Activated gamma-delta T cell treated with anti-CD3 and anti-CD28 coated beads, Interleukin-2, amount 50 U/mL, for 16 hours (primary cell): ENCODE results near the gene WDR46.
A peak's percentile ranks its signal among the peaks of the same experiment; 100 is the strongest.
"Not testable (repeated sequence)": the region's sequence is repeated elsewhere in the genome, so short reads cannot be mapped to it uniquely, and the experiment has no call there.

Experiments used
- DNase-seq: peaks from one replicate; pipeline ENCODE4 v3.0.0-alpha.2; 2020; ENCODE audit warnings: low read depth

The WDR46 gene

DNA sequence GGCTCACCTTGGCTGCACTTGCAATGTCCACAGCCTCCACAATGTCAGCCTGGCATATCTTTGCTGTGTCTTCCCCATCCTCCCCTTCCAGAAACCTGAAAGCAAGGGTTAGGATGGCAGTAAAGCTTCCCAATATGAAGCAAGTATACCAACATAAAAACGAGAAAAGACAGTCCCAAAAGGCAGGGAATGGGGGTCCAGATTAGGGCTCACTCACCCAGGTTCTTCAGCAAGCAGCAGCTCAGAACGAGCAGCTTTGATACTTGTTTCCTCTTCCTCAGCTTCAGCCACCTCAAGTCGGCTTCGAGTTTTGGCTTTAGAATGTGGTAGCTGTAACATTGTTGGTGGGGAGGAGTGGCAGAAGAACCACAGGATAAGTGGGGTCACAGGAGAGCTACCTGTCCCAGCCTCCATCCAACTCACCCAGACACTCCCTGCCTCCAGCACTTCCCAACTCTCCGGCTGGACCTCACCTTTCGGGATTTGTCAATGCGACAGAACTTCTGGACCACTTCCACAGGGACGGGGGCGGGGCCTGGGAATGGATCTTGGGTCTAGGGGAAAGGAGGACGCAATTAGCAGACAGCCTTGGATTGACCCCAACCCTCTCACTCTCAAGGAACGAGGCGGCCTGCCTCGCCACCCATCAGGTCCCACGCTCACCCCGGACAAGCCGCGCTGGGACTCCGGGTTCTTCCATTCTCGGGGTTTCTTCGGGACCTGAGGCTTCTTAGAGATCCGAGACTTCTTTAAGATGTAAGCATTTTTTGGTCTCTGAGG, 708 bp downstream of the WDR46 start:
- DNase-seq: no peak

DNA sequence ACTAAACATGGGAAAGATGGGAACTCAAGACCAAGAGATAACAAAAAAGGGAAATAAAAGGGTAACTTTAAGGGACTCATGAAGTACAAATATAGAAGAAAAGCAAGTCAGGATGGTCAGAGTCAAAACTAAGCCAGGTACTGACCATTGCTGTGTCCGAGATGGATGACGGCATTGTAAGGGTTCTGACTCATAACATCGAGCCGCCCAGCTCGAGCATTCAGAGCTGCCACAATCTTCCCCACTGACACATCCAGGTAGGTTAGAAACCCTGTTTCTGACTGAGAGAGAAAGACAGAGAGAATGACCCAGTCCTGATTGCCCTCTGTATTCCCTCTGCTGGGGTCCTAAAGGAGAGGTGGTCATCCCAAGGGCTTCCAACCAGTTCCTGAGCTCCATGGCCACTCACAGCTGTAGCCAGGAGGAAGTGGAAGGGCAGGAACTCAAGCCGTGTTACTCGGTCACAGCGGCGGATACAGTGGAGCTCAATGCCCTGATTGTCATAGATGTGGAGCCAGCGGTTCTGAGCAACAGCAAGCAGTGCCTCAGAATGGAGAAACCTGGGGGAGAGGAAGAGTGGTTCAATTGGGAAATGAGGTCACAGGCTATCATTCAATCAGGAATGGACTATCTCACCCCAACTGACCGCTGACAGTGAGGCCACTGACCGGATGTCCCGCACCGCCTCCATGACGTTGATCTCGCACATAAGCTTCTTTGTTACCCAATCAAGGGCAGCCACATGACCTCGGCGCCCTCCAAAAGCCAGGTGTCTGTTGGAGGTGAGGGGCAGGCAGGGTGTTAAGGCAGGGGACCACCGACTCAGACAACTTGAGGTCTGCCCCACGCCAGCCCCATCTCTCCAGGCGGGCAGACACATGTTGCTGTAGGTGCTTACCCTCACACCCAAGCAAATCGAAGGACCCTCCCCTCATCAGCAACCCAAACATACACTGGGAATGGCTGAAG, 1.8 kb downstream of the WDR46 start:
- DNase-seq: no peak

DNA sequence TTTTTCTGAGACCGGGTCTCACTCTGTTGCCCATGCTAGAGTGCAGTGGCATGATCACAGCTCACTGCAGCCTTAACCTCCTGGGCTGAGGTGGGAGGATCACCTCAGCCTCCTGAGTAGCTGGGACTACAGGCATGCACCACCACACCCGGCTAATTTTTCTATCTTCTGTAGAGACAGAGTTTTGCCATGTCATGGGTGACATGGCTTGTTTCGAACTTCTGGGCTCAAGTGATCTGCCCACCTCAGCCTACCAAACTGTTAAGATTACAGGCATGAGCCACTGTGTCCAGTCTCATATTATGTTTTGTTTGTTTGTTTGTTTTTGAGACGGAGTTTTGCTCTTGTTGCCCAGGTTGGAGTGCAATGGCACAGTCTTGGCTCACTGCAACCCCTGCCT, 3.8 kb downstream of the WDR46 start:
- DNase-seq: not testable (repeated sequence)

DNA sequence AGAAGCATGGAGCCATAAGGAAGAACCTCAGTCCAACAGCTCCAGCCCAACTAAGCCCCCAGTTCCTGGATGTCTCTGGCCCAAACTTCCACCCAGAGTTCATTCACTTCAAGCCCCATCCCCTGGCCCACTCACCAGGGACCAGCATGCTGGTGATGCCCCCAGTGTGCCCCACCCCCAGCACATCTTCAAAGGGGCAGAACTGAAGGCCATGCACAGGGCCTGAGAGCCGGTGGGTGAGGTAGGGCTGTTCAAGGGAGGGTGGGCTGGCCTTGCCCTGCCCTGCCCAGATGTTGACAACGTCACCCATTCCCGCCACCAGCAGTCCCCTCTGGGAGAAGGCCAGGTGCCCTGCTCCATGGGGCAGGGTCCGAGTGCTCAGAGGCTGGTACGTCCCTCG, 8.5 kb downstream of the WDR46 start:
- no peak for DNase-seq

DNA sequence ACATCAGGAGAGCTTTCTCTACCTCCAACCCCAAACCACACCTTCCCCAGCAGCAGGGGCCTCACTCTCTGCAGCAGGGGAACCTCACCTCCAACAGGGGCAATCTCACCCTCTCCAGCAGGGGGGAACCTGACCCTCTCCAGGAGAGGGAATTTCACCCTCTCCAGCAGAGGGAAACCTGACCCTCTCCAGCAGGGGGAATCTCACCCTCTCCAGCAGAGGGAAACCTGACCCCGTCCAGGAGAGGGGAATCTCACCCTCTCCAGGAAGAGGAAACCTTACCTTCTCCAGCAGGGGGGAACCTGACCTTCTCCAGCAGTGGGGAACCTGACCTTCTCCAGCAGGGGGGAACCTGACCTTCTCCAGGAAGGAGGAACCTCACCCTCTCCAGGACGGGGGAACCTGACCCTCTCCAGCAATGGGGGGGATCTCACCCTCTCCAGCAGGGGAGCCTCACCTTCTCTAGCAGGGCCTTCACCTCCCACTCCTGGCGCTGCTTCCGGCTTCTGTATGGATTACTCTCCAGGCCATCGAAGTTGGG, 9.0 kb downstream of the WDR46 start:
- DNase-seq: no peak

DNA sequence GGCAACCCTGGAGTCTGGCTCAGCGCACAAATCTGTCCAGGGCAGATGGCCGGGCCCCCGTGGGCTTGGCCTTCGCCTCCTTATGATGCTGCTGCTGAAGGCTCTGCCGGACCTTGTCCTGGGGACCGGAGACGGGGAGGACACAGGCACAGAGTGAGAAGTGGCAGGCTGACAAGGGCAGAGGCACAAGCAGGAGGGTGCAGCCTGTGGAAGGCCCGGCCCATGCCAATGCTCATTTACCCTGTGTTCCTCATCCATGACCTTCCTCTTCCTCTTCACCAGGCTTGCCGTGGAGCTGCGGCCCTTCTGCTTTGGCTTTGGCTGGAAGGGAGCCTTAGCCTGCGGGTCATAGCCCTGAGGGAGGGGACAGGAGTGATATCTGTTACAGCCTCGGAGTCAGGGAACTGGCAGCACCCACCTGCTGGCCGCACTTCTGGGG, 9.8 kb downstream of the WDR46 start:
- DNase-seq: no peak

DNA sequence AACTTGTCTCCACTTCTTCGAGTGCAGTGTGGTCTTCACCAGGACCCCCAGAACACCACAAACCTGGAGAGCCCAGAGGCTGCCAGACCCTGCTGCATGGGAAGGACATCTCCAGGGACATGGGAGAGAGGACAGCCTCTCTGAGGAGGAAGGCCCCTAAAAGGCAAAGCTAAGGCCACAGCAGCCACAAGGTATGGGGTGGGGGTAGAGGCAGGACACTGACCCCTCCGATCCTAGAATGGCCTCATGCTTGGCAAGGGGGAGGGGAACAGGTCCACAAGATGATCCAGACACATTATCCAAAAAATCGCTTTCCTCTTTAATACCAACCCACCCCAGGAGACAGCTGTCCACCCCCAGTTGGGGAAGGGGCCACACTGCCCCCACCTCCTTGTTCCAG, 10.2 kb downstream of the WDR46 start:
- no peak for DNase-seq

DNA sequence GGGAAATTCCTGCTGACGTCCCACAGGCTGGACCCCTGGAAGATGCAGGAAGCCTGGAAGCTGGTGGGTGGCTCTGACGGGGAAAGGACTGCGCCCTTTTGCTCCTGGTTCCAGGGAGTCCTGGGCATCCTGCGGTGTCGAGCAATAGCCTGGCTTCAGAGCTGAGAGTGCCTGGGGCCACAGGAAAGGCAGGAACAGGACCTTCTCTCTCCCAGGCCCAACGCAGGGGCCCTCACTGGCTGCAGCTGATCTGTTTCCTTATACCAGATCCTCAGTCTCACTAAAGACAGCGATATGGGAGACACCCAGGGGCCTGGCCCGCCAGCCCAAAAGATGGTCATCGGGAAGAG, 10.7 kb downstream of the WDR46 start:
- no peak for DNase-seq

DNA sequence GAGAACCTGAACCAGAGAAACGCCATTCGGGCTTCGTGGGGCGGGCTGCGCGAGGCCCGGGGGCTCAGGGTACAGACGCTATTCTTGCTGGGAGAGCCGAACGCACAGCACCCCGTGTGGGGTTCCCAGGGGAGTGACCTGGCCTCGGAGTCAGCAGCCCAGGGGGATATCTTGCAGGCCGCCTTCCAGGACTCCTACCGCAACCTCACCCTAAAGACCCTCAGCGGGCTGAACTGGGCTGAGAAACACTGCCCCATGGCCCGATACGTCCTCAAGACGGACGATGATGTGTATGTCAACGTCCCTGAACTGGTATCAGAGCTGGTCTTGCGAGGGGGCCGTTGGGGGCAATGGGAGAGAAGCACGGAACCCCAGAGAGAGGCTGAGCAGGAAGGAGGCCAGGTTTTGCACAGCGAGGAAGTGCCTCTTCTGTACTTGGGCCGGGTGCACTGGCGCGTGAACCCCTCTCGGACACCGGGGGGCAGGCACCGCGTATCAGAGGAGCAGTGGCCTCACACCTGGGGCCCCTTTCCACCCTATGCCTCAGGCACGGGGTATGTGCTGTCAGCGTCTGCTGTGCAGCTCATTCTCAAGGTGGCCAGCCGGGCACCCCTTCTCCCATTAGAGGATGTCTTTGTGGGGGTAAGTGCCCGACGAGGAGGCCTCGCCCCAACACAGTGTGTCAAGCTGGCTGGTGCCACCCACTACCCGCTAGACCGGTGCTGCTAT, 11.2 kb downstream of the WDR46 start:
- no peak for DNase-seq

DNA sequence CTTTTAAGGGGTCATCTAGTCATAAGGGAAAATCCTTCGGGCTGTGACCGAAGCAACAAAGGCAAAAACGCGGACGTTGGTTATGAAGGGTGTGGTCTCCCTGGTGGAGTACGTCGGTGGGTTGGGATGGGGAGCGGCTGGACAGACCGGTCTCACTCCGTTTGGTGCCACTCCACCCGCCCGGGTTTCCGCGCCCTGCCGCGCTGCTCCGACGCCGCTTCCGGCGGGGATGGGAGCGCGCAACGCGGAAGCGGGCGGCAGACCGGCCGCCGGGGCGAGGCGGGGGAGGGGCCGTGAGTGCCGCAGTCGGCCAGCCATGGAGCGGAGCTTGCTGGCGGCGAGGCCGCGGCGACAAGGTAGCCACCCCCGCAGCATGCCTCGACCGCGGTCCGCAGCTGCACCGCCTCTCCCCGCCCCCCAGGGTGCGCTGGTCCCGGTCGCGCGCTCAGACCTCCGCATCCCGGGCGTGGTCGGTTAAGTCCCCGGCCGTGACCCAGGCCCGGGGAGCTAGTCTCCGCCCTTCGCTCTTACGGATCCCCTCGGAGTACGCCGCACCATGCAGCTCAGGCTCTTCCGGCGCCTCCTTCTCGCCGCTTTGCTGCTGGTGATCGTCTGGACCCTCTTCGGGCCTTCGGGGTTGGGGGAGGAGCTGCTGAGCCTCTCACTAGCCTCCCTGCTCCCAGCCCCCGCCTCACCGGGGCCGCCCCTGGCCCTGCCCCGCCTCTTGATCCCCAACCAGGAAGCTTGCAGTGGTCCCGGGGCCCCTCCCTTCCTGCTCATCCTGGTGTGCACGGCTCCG, 12.0 kb downstream of the WDR46 start, which contains the start of gene B3GALT4:
B3GALT4 (plus strand) TSS at position 260 of the 799 bp plus-strand sequence; CDS start at position 557, 297 bp downstream.
- DNase-seq: peak; percentile 47

DNA sequence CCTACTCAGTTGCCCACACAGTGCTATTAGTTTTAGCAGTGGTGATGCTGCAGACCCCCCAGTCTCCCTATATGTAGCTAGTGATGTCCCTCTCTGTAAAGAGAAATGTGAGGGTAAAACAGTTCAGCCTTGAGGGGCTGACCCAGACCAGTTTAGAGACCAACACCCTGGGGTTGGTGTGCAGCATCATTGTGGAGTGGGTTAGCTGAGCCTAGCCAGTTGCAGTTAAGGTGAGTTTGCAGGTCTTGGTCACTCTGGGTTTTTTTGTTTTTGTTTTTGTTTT, 12.5 kb downstream of the WDR46 start:
- DNase-seq: no peak

DNA sequence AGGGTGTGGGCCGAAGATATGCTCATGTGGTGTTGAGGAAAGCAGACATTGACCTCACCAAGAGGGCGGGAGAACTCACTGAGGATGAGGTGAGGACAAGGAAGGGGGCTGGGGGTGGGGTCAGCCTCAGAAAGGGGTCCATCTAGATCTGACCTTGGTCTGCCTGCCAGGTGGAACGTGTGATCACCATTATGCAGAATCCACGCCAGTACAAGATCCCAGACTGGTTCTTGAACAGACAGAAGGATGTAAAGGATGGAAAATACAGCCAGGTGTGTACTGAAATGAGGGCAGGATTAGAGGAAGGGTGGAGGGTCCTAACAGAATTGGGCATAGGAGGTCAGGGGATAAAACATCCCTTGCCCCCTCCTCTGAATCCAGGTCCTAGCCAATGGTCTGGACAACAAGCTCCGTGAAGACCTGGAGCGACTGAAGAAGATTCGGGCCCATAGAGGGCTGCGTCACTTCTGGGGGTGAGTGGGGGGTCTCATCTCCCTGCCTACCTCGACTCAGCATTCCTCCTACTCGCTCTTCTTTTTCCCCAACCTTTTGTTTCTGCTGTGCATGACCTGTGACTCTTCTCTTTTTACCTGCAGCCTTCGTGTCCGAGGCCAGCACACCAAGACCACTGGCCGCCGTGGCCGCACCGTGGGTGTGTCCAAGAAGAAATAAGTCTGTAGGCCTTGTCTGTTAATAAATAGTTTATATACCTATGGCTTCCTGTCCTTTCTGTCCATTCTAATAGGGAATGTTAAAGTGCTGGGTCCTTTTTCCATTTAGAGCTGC, 13.1 kb downstream of the WDR46 start:
- DNase-seq: not testable (repeated sequence)

DNA sequence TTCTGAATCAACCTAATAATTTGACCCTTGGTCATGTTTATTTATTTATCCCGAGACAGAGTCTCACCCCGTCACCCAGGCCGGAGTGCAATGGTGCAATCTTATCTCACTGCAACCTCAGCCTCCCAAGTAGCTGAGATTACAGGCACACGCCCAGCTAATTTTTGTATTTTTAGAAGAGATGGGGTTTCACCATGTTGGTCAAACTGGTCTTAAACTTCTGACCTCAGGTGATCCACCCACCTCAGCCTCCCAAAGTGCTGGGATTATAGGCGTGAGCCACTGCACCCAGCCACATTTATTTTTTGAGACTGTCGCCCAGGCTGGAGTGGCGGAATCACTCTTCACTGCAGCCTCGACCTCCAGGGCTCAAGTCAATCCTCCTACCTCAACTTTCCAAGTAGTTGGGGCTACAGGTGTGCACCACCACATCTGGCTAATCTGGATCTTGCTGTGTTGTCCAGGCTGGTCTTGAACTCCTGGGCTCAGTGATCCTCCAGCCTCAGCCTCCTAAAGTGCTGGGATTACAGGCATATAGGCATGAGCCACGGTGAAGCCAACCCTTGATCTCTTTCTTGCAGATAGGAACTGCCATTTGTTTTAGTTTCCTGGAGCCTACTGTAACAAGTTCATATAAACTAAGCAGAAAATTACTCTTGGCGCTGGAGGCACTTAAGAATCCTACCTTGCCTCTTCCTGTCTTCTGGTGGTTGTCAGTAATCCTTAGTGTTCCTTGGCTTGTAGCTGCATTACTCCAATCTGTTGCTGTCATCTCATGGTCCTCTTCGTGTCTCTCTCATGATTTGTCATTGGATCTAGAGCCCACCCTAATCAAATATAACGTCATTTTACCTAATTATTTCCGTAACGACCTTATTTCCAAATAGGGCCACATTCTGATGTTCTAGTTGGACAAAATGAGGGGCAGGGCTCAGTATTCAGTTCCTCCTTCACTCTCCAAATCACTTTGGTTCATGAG, 14.8 kb downstream of the WDR46 start:
- DNase-seq: no peak

DNA sequence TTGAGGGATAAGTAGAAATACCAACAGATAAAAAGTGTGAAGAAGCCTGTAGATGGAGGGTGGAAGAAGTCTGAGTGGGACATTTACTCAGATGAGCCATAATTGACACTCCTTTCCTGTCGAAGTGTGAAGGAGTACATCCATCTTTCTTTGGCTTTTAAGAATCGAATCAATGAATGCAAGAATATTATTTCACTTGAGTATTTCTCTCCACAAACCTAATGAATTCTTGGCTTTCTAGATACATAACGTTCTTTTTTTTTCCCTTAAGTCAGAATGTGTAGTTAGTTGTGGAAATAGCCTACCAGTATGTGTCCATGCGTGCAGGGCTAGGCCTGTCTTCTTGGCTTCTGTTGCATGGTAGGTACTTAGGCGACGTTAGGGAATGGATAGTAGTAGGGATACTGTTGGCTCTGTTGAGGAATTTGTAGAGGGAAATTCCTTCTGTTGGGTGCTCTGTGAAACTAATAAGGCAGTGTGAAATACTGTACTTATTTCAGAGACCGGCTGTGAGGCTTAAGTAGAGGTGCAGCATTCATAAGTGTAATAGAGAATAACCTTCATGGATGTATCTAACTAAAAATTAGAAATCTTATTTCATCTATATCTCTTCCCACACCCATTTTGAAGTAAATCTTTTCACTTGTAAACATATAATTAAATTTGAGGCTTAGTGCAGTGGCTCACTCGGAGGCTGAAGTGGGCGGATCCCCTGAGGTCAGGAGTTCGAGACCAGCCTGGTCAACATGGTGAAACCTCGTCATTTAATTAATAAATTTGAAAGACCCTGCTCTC, 15.7 kb downstream of the WDR46 start:
- no peak for DNase-seq

DNA sequence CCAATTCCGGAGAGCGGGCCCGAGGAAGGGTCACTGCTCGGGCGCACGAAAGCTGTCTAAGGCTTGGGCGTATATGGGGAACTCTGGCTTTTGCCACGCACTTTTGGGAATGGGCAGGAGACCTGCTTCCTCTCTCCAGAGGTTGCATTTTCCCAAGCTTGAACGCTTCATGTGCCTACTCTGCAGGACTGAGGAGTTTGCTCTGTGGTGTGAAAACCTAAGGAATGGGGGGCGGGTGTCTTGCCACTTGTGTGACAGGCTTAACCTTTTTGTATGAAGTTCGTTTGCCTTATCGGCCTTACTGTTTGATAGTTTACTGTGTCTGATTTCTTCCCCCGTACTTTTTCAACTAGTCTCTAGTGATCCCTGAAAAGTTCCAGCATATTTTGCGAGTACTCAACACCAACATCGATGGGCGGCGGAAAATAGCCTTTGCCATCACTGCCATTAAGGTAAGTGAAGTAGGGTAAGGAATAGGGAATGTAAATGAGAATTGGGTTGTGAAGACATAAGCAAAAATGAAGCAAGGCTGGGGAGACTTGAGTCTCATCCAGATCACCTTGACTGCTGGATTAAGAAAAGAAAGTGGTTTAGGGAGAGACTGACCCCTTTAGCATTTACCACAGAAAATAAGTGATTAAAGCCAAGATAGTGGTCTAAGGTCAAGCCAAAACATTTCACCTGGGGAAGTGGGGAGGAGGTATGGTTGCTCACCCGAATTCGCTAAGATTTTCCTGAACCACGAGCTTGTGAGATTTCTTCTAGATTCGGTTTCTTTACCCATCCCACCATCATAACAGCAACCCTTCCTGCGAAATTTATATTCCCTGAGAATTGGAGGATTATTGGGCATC, 16.5 kb downstream of the WDR46 start:
- DNase-seq: no peak

DNA sequence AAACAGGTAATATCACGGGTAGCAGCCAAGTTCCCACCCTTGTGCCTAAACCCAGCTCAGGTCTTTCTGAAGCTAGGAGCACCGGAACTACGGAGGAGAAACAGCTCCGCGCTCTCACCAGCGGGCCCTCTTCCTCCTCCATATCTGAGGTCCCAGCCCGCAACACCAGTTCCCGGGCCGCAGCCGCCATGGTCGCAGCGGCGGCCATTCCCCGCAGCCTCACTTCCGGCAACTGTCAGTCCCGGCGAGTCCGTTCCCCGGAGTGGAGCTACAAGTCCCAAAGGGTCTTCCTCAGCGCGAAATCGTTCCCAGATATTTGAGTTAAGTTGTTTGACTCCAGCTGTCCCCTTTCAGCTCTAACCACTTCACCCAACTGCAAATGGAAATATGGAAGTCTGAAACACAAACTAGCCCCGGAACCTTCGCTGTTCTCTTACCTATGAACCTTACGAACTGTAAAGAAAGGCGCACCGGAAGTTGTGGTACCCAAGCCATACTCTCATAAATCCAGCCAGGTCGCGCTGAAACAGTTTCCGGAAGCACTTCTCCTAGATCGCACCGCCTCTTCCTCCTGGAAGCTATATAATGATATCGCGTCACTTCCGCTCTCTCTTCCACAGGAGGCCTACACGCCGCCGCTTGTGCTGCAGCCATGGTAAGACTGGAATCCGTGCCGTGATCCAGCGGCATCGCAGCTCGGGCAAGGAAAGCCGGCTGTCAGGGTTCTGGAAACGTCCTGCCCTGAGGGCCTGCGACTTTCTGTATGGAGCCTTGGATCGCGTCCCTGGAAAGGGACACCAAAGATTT, 17.4 kb downstream of the WDR46 start, which contains the start of the genes RPS18 and VPS52:
RPS18 (plus strand) TSS at position 608 of the 807 bp plus-strand sequence; CDS start at position 653, 45 bp downstream.
VPS52 (minus strand) TSS at position 409 of the 807 bp plus-strand sequence; CDS start at position 208, 201 bp downstream.
- peak; percentile 84 for DNase-seq

DNA sequence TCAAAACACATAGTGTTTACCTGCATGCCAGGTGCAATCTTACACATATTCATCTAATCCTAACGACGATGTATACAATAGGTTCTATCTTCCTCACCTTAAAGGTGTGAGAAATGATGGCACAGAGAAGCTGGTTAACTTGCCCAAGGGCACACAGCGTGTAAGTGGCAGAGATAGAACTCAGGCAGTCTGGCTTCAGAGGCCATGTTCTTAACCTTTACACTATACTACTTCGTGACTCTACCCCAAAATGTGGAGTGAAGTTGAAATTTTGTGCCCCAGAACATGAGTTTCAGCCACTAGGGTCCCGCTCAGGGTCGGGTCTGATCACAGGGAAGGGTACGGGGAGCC, 17.9 kb downstream of the WDR46 start:
- DNase-seq: no peak
